A673 (cell line): ENCODE results near the gene TBC1D2B. TPM values are rescaled to one million over a fixed set of nuclear protein-coding genes. Genes with fewer than 3 reads are reported as not detected.

ENCODE experiments used
- BruUV-seq: library from RNA; stranded (reverse); fragments of 400-500 nt; replicated peaks from 2 replicates; lab custom pipeline; 2021; lab: Mats Ljungman, UMichigan
- CTCF ChIA-PET: fragments of 300-600 bp; sonication (Branson Sonifier 250); formaldehyde crosslinking; loops from one replicate; lab custom pipeline; 2022; ENCODE audit warnings: antibody characterized with exemption; lab: Charles Lee
- POLR2A ChIA-PET: fragments of 300-600 bp; sonication (Branson Sonifier 250); formaldehyde crosslinking; loops from one replicate; lab custom pipeline; 2022; ENCODE audit warnings: antibody characterized with exemption; ENCODE audit not compliant: low non-redundant PET; lab: Charles Lee
- DNase-seq: peaks from one replicate; pipeline ENCODE4 v3.0.0-alpha.2; 2015; ENCODE audit warnings: low spot score
- H3K27ac ChIP-seq: fragments of 200-600 bp; sonication (generic); 2 replicates; pipeline ENCODE4 v1.5.1; 2016; ENCODE audit warnings: mixed run types, low read depth, mild to moderate bottlenecking, mixed read lengths, antibody characterized with exemption, low read length; ENCODE audit not compliant: poor library complexity, severe bottlenecking
- H3K27me3 ChIP-seq: fragments of 200-600 bp; sonication (generic); replicated peaks from 2 replicates; pipeline ENCODE4 v1.6.1; 2017; ENCODE audit warnings: mixed run types, low read depth, mild to moderate bottlenecking, mixed read lengths, antibody characterized with exemption, low read length; ENCODE audit not compliant: insufficient read depth, poor library complexity
- H3K36me3 ChIP-seq: fragments of 200-600 bp; sonication (generic); 2 replicates; pipeline ENCODE4 v1.6.1; 2016; ENCODE audit warnings: mixed run types, mild to moderate bottlenecking, mixed read lengths, antibody characterized with exemption, low read length; ENCODE audit not compliant: insufficient read depth, poor library complexity, severe bottlenecking
- H3K4me1 ChIP-seq: fragments of 200-600 bp; sonication (generic); 2 replicates; pipeline ENCODE4 v1.6.1; 2017; ENCODE audit warnings: mixed run types, mild to moderate bottlenecking, mixed read lengths, antibody characterized with exemption, low read length; ENCODE audit not compliant: insufficient read depth, poor library complexity, severe bottlenecking
- H3K4me3 ChIP-seq: fragments of 200-600 bp; sonication (generic); 2 replicates; pipeline ENCODE4 v1.5.1; 2016; ENCODE audit warnings: low read depth, mixed run types, mild to moderate bottlenecking, mixed read lengths, low read length; ENCODE audit not compliant: poor library complexity, severe bottlenecking
- H3K9me3 ChIP-seq: fragments of 200-600 bp; sonication (generic); 2 replicates; pipeline ENCODE4 v1.6.1; 2016; ENCODE audit warnings: mixed run types, low read depth, mild to moderate bottlenecking, mixed read lengths, antibody characterized with exemption, low read length; ENCODE audit not compliant: poor library complexity, severe bottlenecking
- CTCF ChIP-seq: fragments of 300-800, 200-600 bp; sonication (generic); conservative IDR thresholded peaks from 2 replicates; pipeline ENCODE4 v1.5.1; 2017; ENCODE audit warnings: low read depth, mild to moderate bottlenecking, antibody characterized with exemption, low read length, moderate library complexity, mixed read lengths
- EZH2 ChIP-seq: fragments of 200-600 bp; sonication (generic); IDR thresholded peaks from 2 replicates; pipeline ENCODE4 v1.6.1; 2017; ENCODE audit warnings: borderline replicate concordance, low read depth, mild to moderate bottlenecking, mixed read lengths, antibody characterized with exemption, low read length; ENCODE audit not compliant: poor library complexity, severe bottlenecking
- intact Hi-C: fragments of 100-400 bp; cut with micrococcal nuclease; formaldehyde crosslinking; loops from one replicate; pipeline ENCODE4 v1.10.0; 2022; ENCODE audit not compliant: unreplicated experiment
- total RNA-seq: library from RNA; stranded (reverse); gene quantifications from 2 replicates; pipeline ENCODE4 v1.2.3, GENCODE V29; 2021

TBC1D2B gene
- total RNA-seq, 1 experiment from 2014 or later, result 26.0 TPM

- no TSS peak for BruUV-seq
- ChIA-PET POLR2A (no interaction called here), CTCF (no interaction called here)
- H3K4me1 ChIP-seq, result no peaks in the 10 kb centered on the region
- peaks cover 34% of the 10 kb centered on the region for H3K36me3 ChIP-seq
- TF ChIP-seq EZH2 (no peak), CTCF (no peak)
- no peak overlapping the region for H3K4me3 ChIP-seq
- H3K9me3 ChIP-seq, result no peaks in the 10 kb centered on the region
- no peak for DNase-seq
- intact Hi-C loops, result no loop called here
- H3K27ac ChIP-seq, result no peak overlapping the region
- H3K27me3 ChIP-seq, result no peaks in the 10 kb centered on the region
Observed at GRCh38 chr15:78024883-78025282, 52.6 kb downstream of the TBC1D2B start.

DNA sequence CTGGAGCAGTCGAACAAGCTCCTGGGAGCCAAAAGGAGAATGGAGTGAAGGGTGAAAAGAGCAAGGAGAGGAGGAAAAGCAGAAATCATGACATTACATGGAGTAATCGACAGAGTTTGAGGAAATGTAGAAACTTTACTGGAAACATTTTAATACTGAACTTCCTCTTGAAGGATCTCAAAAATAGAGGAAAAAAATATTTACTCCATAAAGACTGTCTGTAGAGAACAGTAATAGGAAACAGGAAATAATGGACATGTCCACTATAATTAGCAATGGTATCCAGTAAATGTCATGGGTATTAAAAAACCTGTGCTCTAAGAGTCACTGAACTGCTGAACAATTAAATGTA lies 53.0 kb downstream of the TBC1D2B start:
- no TSS peak for BruUV-seq
- ChIA-PET POLR2A (no interaction called here), CTCF (no interaction called here)
- TF ChIP-seq CTCF, result no peak
- no peak for TF ChIP-seq EZH2
- no peak overlapping the region for H3K27ac ChIP-seq
- no peak for DNase-seq
- peaks cover 34% of the 10 kb centered on the region for H3K36me3 ChIP-seq
- no peaks in the 10 kb centered on the region for H3K9me3 ChIP-seq
- no peak overlapping the region for H3K4me3 ChIP-seq
- H3K4me1 ChIP-seq, result no peaks in the 10 kb centered on the region
- H3K27me3 ChIP-seq, result no peaks in the 10 kb centered on the region
- intact Hi-C loops, result no loop called here

GRCh38 chr15:78023865-78024518 lies 53.5 kb downstream of the TBC1D2B start:
- intact Hi-C loops, result no loop called here
- Histone ChIP-seq H3K4me1 (no peaks in the 10 kb centered on the region), H3K36me3 (peaks cover 34% of the 10 kb centered on the region), H3K9me3 (no peaks in the 10 kb centered on the region), H3K27me3 (no peaks in the 10 kb centered on the region), H3K27ac (no peak overlapping the region), H3K4me3 (no peak overlapping the region)
- BruUV-seq, result no TSS peak
- TF ChIP-seq CTCF, result no peak
- CTCF ChIA-PET, result no interaction called here
- DNase-seq, result no peak
- POLR2A ChIA-PET, result no interaction called here
